22Rv1 (cell line): ENCODE results near the gene POU2F1.

Source experiments
- ZFX ChIP-seq: fragments of 450-650 bp; IDR thresholded peaks from 2 replicates; pipeline ENCODE4 v1.6.1; 2017; ENCODE audit warnings: antibody characterized with exemption, borderline replicate concordance
- TF ChIP-seq, protein P1 (sequence below): fragments of 450-650 bp; IDR thresholded peaks from 2 replicates; pipeline ENCODE4 v1.5.1; 2017; ENCODE audit warnings: mild to moderate bottlenecking

DNA sequence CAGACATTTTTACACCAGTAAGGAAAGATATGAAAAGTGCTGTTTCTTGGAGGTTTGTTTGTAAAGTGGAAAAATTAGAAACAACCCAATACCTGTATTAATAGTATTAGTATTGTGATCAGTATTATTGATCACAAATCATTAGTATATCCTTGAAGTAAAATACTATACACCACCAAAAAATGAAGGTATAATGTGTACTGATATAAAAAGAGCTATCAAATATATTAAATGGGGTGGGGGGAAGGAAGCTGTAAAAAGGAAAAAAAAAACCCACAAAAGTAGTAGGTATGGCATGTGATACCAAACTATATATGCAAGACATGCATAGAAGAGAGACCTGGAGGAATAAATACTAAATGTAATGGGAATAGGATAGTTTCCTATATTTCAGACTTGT lies 46.3 kb downstream of the POU2F1 start:
- TF ChIP-seq, protein P1, sequence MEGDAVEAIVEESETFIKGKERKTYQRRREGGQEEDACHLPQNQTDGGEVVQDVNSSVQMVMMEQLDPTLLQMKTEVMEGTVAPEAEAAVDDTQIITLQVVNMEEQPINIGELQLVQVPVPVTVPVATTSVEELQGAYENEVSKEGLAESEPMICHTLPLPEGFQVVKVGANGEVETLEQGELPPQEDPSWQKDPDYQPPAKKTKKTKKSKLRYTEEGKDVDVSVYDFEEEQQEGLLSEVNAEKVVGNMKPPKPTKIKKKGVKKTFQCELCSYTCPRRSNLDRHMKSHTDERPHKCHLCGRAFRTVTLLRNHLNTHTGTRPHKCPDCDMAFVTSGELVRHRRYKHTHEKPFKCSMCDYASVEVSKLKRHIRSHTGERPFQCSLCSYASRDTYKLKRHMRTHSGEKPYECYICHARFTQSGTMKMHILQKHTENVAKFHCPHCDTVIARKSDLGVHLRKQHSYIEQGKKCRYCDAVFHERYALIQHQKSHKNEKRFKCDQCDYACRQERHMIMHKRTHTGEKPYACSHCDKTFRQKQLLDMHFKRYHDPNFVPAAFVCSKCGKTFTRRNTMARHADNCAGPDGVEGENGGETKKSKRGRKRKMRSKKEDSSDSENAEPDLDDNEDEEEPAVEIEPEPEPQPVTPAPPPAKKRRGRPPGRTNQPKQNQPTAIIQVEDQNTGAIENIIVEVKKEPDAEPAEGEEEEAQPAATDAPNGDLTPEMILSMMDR: no peak
- no peak for TF ChIP-seq ZFX
